GM12878 (cell line): ENCODE measurements around the gene FXYD3. TPM values are rescaled to one million over a fixed set of nuclear protein-coding genes. Genes with fewer than 3 reads are reported as not detected.

Experiments
- ATAC-seq: fragments of 200-7000 bp; cut with Tn5 transposase; 3 replicates; pipeline ENCODE4 v1.9.1; 2020; ENCODE audit warnings: mild to moderate bottlenecking, moderate library complexity
- BruUV-seq: library from RNA; stranded (reverse); fragments of 400-500 nt; replicated peaks from 2 replicates; lab custom pipeline; 2021; lab: Mats Ljungman, UMichigan
- CTCF ChIA-PET: fragments of 300-600 bp; sonication (Branson Sonifier 250); formaldehyde crosslinking; extraction: SDS; loops from one replicate; lab custom pipeline; 2021; ENCODE audit warnings: inconsistent platforms; lab: Yijun Ruan, JAX
- POLR2A ChIA-PET: fragments of 350-600 bp; formaldehyde crosslinking; extraction: SDS; loops from one replicate; lab custom pipeline; 2021; ENCODE audit warnings: inconsistent platforms; lab: Charles Lee
- RAD21 ChIA-PET: fragments of 300-600 bp; sonication (Branson Sonifier 250); formaldehyde crosslinking; loops from one replicate; lab custom pipeline; 2023; ENCODE audit warnings: antibody characterized with exemption; ENCODE audit not compliant: unreplicated experiment; lab: Charles Lee
- SMC1A ChIA-PET: fragments of 300-600 bp; sonication (Branson Sonifier 250); formaldehyde crosslinking; loops from one replicate; lab custom pipeline; 2023; ENCODE audit not compliant: unreplicated experiment, uncharacterized antibody; lab: Charles Lee
- DNase-seq: peaks from one replicate; pipeline ENCODE4 v3.0.0-alpha.2; 2011; ENCODE audit warnings: low read depth, low spot score
- FAIRE-seq: peaks from 3 replicates; lab custom pipeline; 2011; peaks lifted over from hg19 to GRCh38; lab: Jason Lieb, UNC
- H2AFZ ChIP-seq: 2 replicates; pipeline ENCODE4 v1.6.0; 2011; ENCODE audit warnings: low read depth, low read length, control low read depth; ENCODE audit not compliant: control insufficient read depth
- H3K27ac ChIP-seq: 2 replicates; pipeline ENCODE4 v1.5.1; 2011; ENCODE audit warnings: control low read depth; ENCODE audit not compliant: control insufficient read depth, insufficient read depth
- H3K27me3 ChIP-seq, 2 experiments: replicated peaks in 1 of 2; 2 replicates each; pipeline versions ENCODE4 v1.6.0 to v1.6.1; 2011; ENCODE audit warnings: low read length in 1 of 2; ENCODE audit not compliant: control insufficient read depth in 2 of 2, insufficient read depth in 2 of 2
- H3K36me3 ChIP-seq, 2 experiments: 2 replicates each; pipeline ENCODE4 v1.5.1; 2011; ENCODE audit warnings: low read length in 1 of 2; ENCODE audit not compliant: control insufficient read depth in 2 of 2, insufficient read depth in 2 of 2
- H3K4me1 ChIP-seq: 2 replicates; pipeline ENCODE4 v1.6.1; 2011; ENCODE audit warnings: mild to moderate bottlenecking, low read length, moderate library complexity, mixed read lengths; ENCODE audit not compliant: control insufficient read depth, insufficient read depth
- H3K4me2 ChIP-seq: 2 replicates; pipeline ENCODE4 v1.6.0; 2011; ENCODE audit warnings: control low read depth; ENCODE audit not compliant: control insufficient read depth, insufficient read depth
- H3K4me3 ChIP-seq: fragments of 200-600 bp; sonication (generic); 2 replicates; pipeline ENCODE4 v1.5.1; 2016
- H3K79me2 ChIP-seq: 2 replicates; pipeline ENCODE4 v1.6.0; 2011; ENCODE audit warnings: low read length; ENCODE audit not compliant: control insufficient read depth, insufficient read depth
- H3K9ac ChIP-seq: 2 replicates; pipeline ENCODE4 v1.8.0; 2011; ENCODE audit warnings: low read length, control low read depth, mixed read lengths; ENCODE audit not compliant: control insufficient read depth, insufficient read depth
- H3K9me3 ChIP-seq: replicated peaks from 3 replicates; pipeline ENCODE4 v1.5.1; 2011; ENCODE audit warnings: mild to moderate bottlenecking, low read length; ENCODE audit not compliant: control insufficient read depth, insufficient read depth
- H4K20me1 ChIP-seq: 2 replicates; pipeline ENCODE4 v1.6.0; 2011; ENCODE audit not compliant: control insufficient read depth, insufficient read depth
- CREB1 ChIP-seq: IDR thresholded peaks from 2 replicates; pipeline ENCODE4 v1.6.1; 2012; ENCODE audit warnings: low read depth, mild to moderate bottlenecking, inconsistent platforms
- EP300 ChIP-seq, 2 experiments: fragments of 150-350 bp in 1 of 2; IDR thresholded peaks; 2 replicates each; pipeline ENCODE4 v1.6.1; 2011 to 2012; ENCODE audit warnings: low read depth in 2 of 2, low read length in 2 of 2, borderline replicate concordance in 1 of 2, improper control_type of control experiment in 1 of 2, inconsistent platforms in 1 of 2; ENCODE audit not compliant: control insufficient read depth in 1 of 2
- IKZF1 ChIP-seq: fragments of 450-650 bp; conservative IDR thresholded peaks from 2 replicates; pipeline ENCODE4 v1.6.1; 2017; ENCODE audit warnings: antibody characterized with exemption, mild to moderate bottlenecking
- IKZF2 ChIP-seq, 2 experiments: fragments of 450-650 bp; IDR thresholded peaks; 2 replicates each; pipeline ENCODE4 v1.6.1; 2017; ENCODE audit warnings: mild to moderate bottlenecking in 2 of 2, moderate library complexity in 2 of 2
- IRF5 ChIP-seq: fragments of 450-650 bp; IDR thresholded peaks from 2 replicates; pipeline ENCODE4 v1.6.1; 2017; ENCODE audit warnings: borderline replicate concordance
- LARP7 ChIP-seq: fragments of 450-650 bp; IDR thresholded peaks from 2 replicates; pipeline ENCODE4 v1.6.1; 2017; ENCODE audit warnings: mild to moderate bottlenecking
- PBX3 ChIP-seq: IDR thresholded peaks from 2 replicates; pipeline ENCODE4 v1.6.1; 2011; ENCODE audit warnings: mild to moderate bottlenecking, low read depth, low read length, moderate library complexity; ENCODE audit not compliant: insufficient replicate concordance
- SIN3A ChIP-seq: IDR thresholded peaks from 2 replicates; pipeline ENCODE4 v1.6.1; 2012; ENCODE audit warnings: low read depth, low read length, improper control_type of control experiment
- SMAD1 ChIP-seq: fragments of 450-650 bp; IDR thresholded peaks from 2 replicates; pipeline ENCODE4 v1.6.1; 2018; ENCODE audit warnings: mild to moderate bottlenecking, low read depth; ENCODE audit not compliant: partially characterized antibody
- SMC3 ChIP-seq: IDR thresholded peaks from 2 replicates; pipeline ENCODE4 v1.6.1; 2011; ENCODE audit warnings: low read length, improper control_type of control experiment, borderline replicate concordance
- SREBF1 ChIP-seq: IDR thresholded peaks from 2 replicates; pipeline ENCODE4 v1.6.1; 2012; ENCODE audit warnings: mild to moderate bottlenecking, low read length
- STAT1 ChIP-seq: fragments of 450-650 bp; conservative IDR thresholded peaks from 2 replicates; pipeline ENCODE4 v1.6.1; 2014; ENCODE audit warnings: antibody characterized with exemption, mild to moderate bottlenecking
- TBL1XR1 ChIP-seq: IDR thresholded peaks from 2 replicates; pipeline ENCODE4 v1.6.1; 2012; ENCODE audit warnings: low read depth, low read length, improper control_type of control experiment
- ZBTB4 ChIP-seq: fragments of 450-650 bp; formaldehyde crosslinking; IDR thresholded peaks from 2 replicates; pipeline ENCODE4 v1.4.0; 2022; ENCODE audit warnings: mild to moderate bottlenecking, moderate library complexity
- ZNF207 ChIP-seq: fragments of 450-650 bp; IDR thresholded peaks from 2 replicates; pipeline ENCODE4 v1.6.1; 2014; ENCODE audit warnings: antibody characterized with exemption, mild to moderate bottlenecking, borderline replicate concordance
- WGBS: methylation state at CpG from one replicate; pipeline ENCODE4 v1.1.6; 2016; ENCODE audit warnings: low lambda C conversion rate; ENCODE audit not compliant: insufficient replicate concordance, insufficient coverage; ENCODE audit errors: missing lambda C conversion rate; 5-methylcytosine and 5-hydroxymethylcytosine counted together
- in situ Hi-C: fragments of 300-500 bp; cut with MboI; formaldehyde crosslinking; loops from 9 replicates; pipeline ENCODE4 v1.14.3; 2018; ENCODE audit warnings: mixed read lengths
- intact Hi-C: fragments of 100-400 bp; cut with micrococcal nuclease; formaldehyde crosslinking; loops from one replicate; pipeline ENCODE4 v1.14.2; 2022; ENCODE audit not compliant: unreplicated experiment
- polyA plus RNA-seq, 11 experiments: library from polyadenylated mRNA; depleted of rRNA in 4 of 11; unstranded in 6 of 11; stranded (reverse) in 5 of 11; fragments of >200 nt; fragmentation: Nextera tagmentation in 4 of 11; fragmentation: Illumina TruSeq in 1 of 11; extraction: Ambion mirVana in 4 of 11; extraction: Trizol in 1 of 11; gene quantifications; 1 replicate in 1 of 11; 2 replicates in 10 of 11; pipeline versions ENCODE4 v1.2.1 to v1.2.3, GENCODE V29; 2011 to 2016; ENCODE audit warnings: inconsistent platforms in 2 of 11, missing spikeins in 2 of 11, low read depth in 1 of 11
- total RNA-seq, 4 experiments: library from RNA; depleted of rRNA in 3 of 4; stranded (reverse); fragments of >200 nt in 3 of 4; fragmentation: Illumina TruSeq in 1 of 4; extraction: Trizol in 1 of 4; gene quantifications; 2 replicates each; pipeline versions ENCODE4 v1.2.1 to v1.2.3, GENCODE V29; 2013 to 2021

The FXYD3 gene
- total and polyA plus RNA-seq, 10 of the 15 experiments (the other 5 are each of a cell fraction or from before 2014, with no cell fraction given), result 0.09 to 0.44 TPM; not detected in 8

GRCh38 chr19:35090160-35090505 is 25.5 kb upstream of the FXYD3 start:
- 61% methylated on average over 9 of the region's 9 CpGs for WGBS

More at GRCh38 chr19:35090160-35090505, 25.5 kb upstream of the FXYD3 start:
- in situ Hi-C loops, result no loop called here
- no TSS peak for BruUV-seq
- Histone ChIP-seq H3K4me2 (no peak overlapping the region), H3K36me3 (no peaks in the 10 kb centered on the region), H3K9ac (no peak overlapping the region), H3K9me3 (no peaks in the 10 kb centered on the region)
- SMC1A ChIA-PET, result interaction anchor here (0.7 to 3.4 kb wide), 3 partner anchors 23 to 32 kb away, joined by 3 to 13 read pairs (median 3); no protein-coding TSS in a partner anchor
- intact Hi-C loops, result loop anchor here (1.0 to 2.0 kb wide), 2 partner anchors 23 to 117 kb away; no protein-coding TSS in a partner anchor
- TF ChIP-seq LARP7 (no peak), TBL1XR1 (no peak), PBX3 (no peak), IRF5 (no peak), IKZF1 (no peak), EP300 (IDR thresholded peaks at IDR 0.05; ENCODE audit: borderline replicate concordance in 1 of 2, control insufficient read depth in 1 of 2, low read depth in 2 of 2, low read length in 2 of 2) (no peak), ZNF207 (no peak), SMC3 (no peak), SIN3A (no peak), SREBF1 (no peak), ZBTB4 (CRISPR knock-in tag) (no peak), CREB1 (no peak), IKZF2 (IDR thresholded peaks at IDR 0.05) (no peak), STAT1 (no peak), SMAD1 (no peak)
- TF ChIP-seq, all 136 proteins: peak for 0
- DNase-seq (no peak), ATAC-seq (no peak), FAIRE-seq (no peak)
- no peak overlapping the region for H3K4me3 ChIP-seq
- H3K27ac ChIP-seq, result no peak overlapping the region
- H3K4me1 ChIP-seq, result peaks cover 18% of the 10 kb centered on the region
- no peak overlapping the region for H2AFZ ChIP-seq
- RAD21 ChIA-PET, result interaction anchor here (1.3 kb wide), 1 partner anchor 23 kb away, joined by 8 read pairs; no protein-coding TSS in a partner anchor
- POLR2A ChIA-PET, result no interaction called here
- H3K27me3 ChIP-seq, result no peaks in the 10 kb centered on the region; a peak in 1 of 4 replicates
- H3K79me2 ChIP-seq, result no peaks in the 10 kb centered on the region
- no peaks in the 10 kb centered on the region for H4K20me1 ChIP-seq
- CTCF ChIA-PET, result interaction anchor here (0.6 to 4.8 kb wide), 4 partner anchors 20 to 89 kb away, joined by 3 to 46 read pairs (median 4); no protein-coding TSS in a partner anchor
